HEK293T (cell line): ENCODE data around the gene FAM149B1.

Experiments used
- CTCF ChIA-PET: fragments of 350-600 bp; formaldehyde crosslinking; extraction: SDS; loops from one replicate; lab custom pipeline; 2021; ENCODE audit warnings: antibody characterized with exemption, inconsistent platforms; lab: Yijun Ruan, JAX
- POLR2A ChIA-PET: fragments of 350-600 bp; formaldehyde crosslinking; extraction: SDS; loops from one replicate; lab custom pipeline; 2020; ENCODE audit warnings: antibody characterized with exemption, inconsistent platforms; lab: Yijun Ruan, JAX
- DNase-seq: peaks from one replicate; pipeline ENCODE4 v3.0.0; 2012; ENCODE audit warnings: mixed read lengths; ENCODE audit errors: extremely low spot score
- ARNT ChIP-seq: fragments of 450-650 bp; IDR thresholded peaks from 2 replicates; pipeline ENCODE4 v1.6.1; 2017; ENCODE audit warnings: mild to moderate bottlenecking
- BHLHE40 ChIP-seq: fragments of 450-650 bp; IDR thresholded peaks from 2 replicates; pipeline ENCODE4 v1.6.1; 2016; ENCODE audit warnings: mild to moderate bottlenecking, moderate library complexity, borderline replicate concordance
- CTBP1 ChIP-seq: fragments of 450-650 bp; IDR thresholded peaks from 2 replicates; pipeline ENCODE4 v1.6.1; 2016; ENCODE audit warnings: borderline replicate concordance
- ELF4 ChIP-seq: fragments of 450-650 bp; IDR thresholded peaks from 2 replicates; pipeline ENCODE4 v1.6.1; 2017; ENCODE audit warnings: antibody characterized with exemption
- FOXA1 ChIP-seq: fragments of 450-650 bp; IDR thresholded peaks from 2 replicates; pipeline ENCODE4 v1.6.1; 2016; ENCODE audit warnings: mild to moderate bottlenecking
- FOXK2 ChIP-seq: fragments of 450-650 bp; IDR thresholded peaks from 2 replicates; pipeline ENCODE4 v1.6.1; 2016; ENCODE audit warnings: mild to moderate bottlenecking
- FOXM1 ChIP-seq: fragments of 450-650 bp; IDR thresholded peaks from 2 replicates; pipeline ENCODE4 v1.6.1; 2017; ENCODE audit warnings: mild to moderate bottlenecking, borderline replicate concordance
- HDGF ChIP-seq: fragments of 450-650 bp; IDR thresholded peaks from 2 replicates; pipeline ENCODE4 v1.6.1; 2017; ENCODE audit warnings: antibody characterized with exemption, borderline replicate concordance
- L3MBTL2 ChIP-seq: fragments of 450-650 bp; conservative IDR thresholded peaks from 2 replicates; pipeline ENCODE4 v1.6.1; 2016; ENCODE audit warnings: mild to moderate bottlenecking
- LEF1 ChIP-seq: fragments of 450-650 bp; IDR thresholded peaks from 2 replicates; pipeline ENCODE4 v1.6.1; 2017; ENCODE audit warnings: mild to moderate bottlenecking, borderline replicate concordance
- NFRKB ChIP-seq: fragments of 450-650 bp; IDR thresholded peaks from 2 replicates; pipeline ENCODE4 v1.6.1; 2016; ENCODE audit warnings: mild to moderate bottlenecking, moderate library complexity
- PKNOX1 ChIP-seq: fragments of 450-650 bp; IDR thresholded peaks from 2 replicates; pipeline ENCODE4 v1.6.1; 2016
- SP1 ChIP-seq: fragments of 450-650 bp; IDR thresholded peaks from 2 replicates; pipeline ENCODE4 v1.6.1; 2017
- SUZ12 ChIP-seq: fragments of 450-650 bp; IDR thresholded peaks from 2 replicates; pipeline ENCODE4 v1.6.1; 2016; ENCODE audit warnings: mild to moderate bottlenecking
- TARDBP ChIP-seq: fragments of 450-650 bp; IDR thresholded peaks from 2 replicates; pipeline ENCODE4 v1.6.1; 2016
- ZNF384 ChIP-seq: fragments of 450-650 bp; IDR thresholded peaks from 2 replicates; pipeline ENCODE4 v1.6.1; 2016

FAM149B1 gene

GRCh38 chr10:73229567-73229966, 61.6 kb downstream of the FAM149B1 start:
- TF ChIP-seq FOXA1 = no peak
- no peak for TF ChIP-seq L3MBTL2
- no peak for TF ChIP-seq FOXM1
- TF ChIP-seq BHLHE40 = no peak
- no peak for TF ChIP-seq ARNT
- TF ChIP-seq SP1 = no peak
- TF ChIP-seq FOXK2 = no peak
- no peak for TF ChIP-seq LEF1
- TF ChIP-seq SUZ12 = no peak
- TF ChIP-seq CTBP1 = no peak
- no peak for TF ChIP-seq ZNF384
- no peak for TF ChIP-seq ELF4
- TF ChIP-seq TARDBP = no peak
- TF ChIP-seq HDGF = no peak
- ChIA-PET POLR2A (no interaction called here), CTCF (no interaction called here)
- no peak for DNase-seq

GRCh38 chr10:73232887-73233286, 65.0 kb downstream of the FAM149B1 start:
- DNase-seq = peak; percentile 37
- ChIA-PET POLR2A (interaction anchor here (1.2 to 3.5 kb wide), 2 partner anchors 14 to 19 kb away, joined by 3 to 33 read pairs; partner anchors contain the start of genes DNAJC9 and MRPS16), CTCF (no interaction called here)
- TF ChIP-seq SP1 = no peak
- TF ChIP-seq FOXM1 = no peak
- TF ChIP-seq HDGF = no peak

- DNase-seq = no peak
- ChIA-PET CTCF (no interaction called here), POLR2A (interaction anchor here (1.2 to 3.5 kb wide), 2 partner anchors 13 to 18 kb away, joined by 3 to 33 read pairs; partner anchors contain the start of genes DNAJC9 and MRPS16)
- TF ChIP-seq SUZ12 (no peak), NFRKB (no peak), FOXK2 (no peak), SP1 (no peak), HDGF (no peak), LEF1 (no peak), FOXA1 (no peak), CTBP1 (no peak), ARNT (no peak), TARDBP (no peak)
Measured at GRCh38 chr10:73233883-73234282, 66.0 kb downstream of the FAM149B1 start.

GRCh38 chr10:73234695-73235094, 66.8 kb downstream of the FAM149B1 start:
- POLR2A ChIA-PET = interaction anchor here (3.5 to 4.9 kb wide), 2 partner anchors 12 to 13 kb away, joined by 33 read pairs; partner anchors contain the start of gene DNAJC9
- CTCF ChIA-PET = no interaction called here
- no peak for DNase-seq
- TF ChIP-seq ARNT = no peak
- TF ChIP-seq HDGF = no peak
- TF ChIP-seq FOXK2 = no peak
- no peak for TF ChIP-seq ELF4

GRCh38 chr10:73238990-73239566, 71.2 kb downstream of the FAM149B1 start:
- POLR2A ChIA-PET = interaction anchor here (0.9 to 4.9 kb wide), 2 partner anchors 8 to 13 kb away, joined by 3 to 33 read pairs; partner anchors contain the start of genes DNAJC9 and MRPS16
- CTCF ChIA-PET = no interaction called here
- TF ChIP-seq SUZ12 (no peak), L3MBTL2 (no peak), SP1 (no peak), CTBP1 (no peak), FOXA1 (no peak), HDGF (no peak), TARDBP (no peak), ARNT (no peak), FOXM1 (no peak), NFRKB (no peak), FOXK2 (no peak), ZNF384 (no peak), PKNOX1 (no peak), LEF1 (no peak), BHLHE40 (no peak)
- no peak for DNase-seq

- ChIA-PET POLR2A (interaction anchor here (0.9 kb wide), 1 partner anchor 8 kb away, joined by 3 read pairs; no protein-coding TSS in a partner anchor), CTCF (no interaction called here)
- DNase-seq = no peak
- no peak for TF ChIP-seq ELF4
- TF ChIP-seq BHLHE40 = no peak
- no peak for TF ChIP-seq SUZ12
- no peak for TF ChIP-seq NFRKB
- no peak for TF ChIP-seq FOXM1
- TF ChIP-seq ARNT = no peak
- no peak for TF ChIP-seq HDGF
Measured at GRCh38 chr10:73239908-73240307, 72.0 kb downstream of the FAM149B1 start.

GRCh38 chr10:73244866-73245477, 77.1 kb downstream of the FAM149B1 start:
- no peak for TF ChIP-seq FOXK2
- POLR2A ChIA-PET = interaction anchor here (2.1 kb wide), 1 partner anchor 77 kb away, joined by 6 read pairs; the partner anchor contains the start of genes ECD and FAM149B1
- CTCF ChIA-PET = no interaction called here
- no peak for DNase-seq

GRCh38 chr10:73246322-73246645, 78.4 kb downstream of the FAM149B1 start:
- no peak for TF ChIP-seq ELF4
- no peak for TF ChIP-seq FOXK2
- TF ChIP-seq SUZ12 = no peak
- no peak for DNase-seq
- CTCF ChIA-PET = interaction anchor here (1.1 kb wide), 1 partner anchor 88 kb away, joined by 3 read pairs; no protein-coding TSS in a partner anchor
- POLR2A ChIA-PET = interaction anchor here (0.7 to 2.5 kb wide), 26 partner anchors 9 to 1183 kb away, joined by 3 to 33 read pairs (median 4); partner anchors contain the start of genes CFAP70, ECD, FAM149B1 and NUDT13
